Measurements from ENCODE around the gene LCN2.

Gene LCN2

DNA sequence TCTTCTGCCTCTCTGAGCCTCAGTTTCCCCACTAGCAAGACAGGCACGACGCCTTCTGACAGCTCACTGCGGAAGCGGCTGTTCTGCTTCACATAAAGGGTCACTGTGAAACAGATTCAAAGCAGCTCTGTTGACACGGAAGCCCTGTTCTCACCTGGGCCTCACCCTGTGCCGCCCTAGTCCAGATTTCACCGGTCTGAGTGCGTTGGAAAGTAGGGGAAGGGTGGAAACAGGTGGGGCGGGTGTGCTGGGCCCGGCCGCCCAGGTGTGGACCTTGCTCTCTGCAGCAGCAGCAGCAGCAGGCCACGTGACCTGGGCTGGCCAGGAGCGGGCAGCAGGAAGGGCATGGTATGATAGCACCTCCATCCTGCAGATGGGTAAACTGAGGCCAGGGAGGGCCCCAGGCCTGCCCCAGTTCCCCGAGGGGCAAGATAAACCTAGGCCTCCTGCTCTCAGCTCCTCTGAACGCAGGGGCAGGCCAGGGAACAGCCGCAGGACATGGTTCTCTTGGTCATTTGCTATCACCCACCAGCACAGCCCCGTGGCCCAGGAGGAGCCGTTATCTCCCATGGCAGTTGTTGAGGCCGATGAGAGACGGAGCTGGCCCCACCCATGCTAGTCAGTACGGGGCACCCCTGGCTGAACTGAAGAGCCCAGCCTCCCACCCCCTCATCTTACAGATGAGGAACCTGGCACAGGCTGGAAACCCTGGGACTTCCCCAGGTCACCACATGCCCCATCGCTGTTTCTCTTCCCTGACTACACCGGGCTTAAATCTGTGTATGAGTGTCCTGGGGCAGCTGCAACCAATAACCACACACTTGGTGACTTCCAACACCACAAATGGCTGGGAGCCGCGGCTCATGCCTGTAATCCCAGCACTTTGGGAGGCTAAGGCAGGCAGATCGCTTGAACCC, 33.8 kb upstream of the LCN2 start:
- DNase-seq, result no peak

DNA sequence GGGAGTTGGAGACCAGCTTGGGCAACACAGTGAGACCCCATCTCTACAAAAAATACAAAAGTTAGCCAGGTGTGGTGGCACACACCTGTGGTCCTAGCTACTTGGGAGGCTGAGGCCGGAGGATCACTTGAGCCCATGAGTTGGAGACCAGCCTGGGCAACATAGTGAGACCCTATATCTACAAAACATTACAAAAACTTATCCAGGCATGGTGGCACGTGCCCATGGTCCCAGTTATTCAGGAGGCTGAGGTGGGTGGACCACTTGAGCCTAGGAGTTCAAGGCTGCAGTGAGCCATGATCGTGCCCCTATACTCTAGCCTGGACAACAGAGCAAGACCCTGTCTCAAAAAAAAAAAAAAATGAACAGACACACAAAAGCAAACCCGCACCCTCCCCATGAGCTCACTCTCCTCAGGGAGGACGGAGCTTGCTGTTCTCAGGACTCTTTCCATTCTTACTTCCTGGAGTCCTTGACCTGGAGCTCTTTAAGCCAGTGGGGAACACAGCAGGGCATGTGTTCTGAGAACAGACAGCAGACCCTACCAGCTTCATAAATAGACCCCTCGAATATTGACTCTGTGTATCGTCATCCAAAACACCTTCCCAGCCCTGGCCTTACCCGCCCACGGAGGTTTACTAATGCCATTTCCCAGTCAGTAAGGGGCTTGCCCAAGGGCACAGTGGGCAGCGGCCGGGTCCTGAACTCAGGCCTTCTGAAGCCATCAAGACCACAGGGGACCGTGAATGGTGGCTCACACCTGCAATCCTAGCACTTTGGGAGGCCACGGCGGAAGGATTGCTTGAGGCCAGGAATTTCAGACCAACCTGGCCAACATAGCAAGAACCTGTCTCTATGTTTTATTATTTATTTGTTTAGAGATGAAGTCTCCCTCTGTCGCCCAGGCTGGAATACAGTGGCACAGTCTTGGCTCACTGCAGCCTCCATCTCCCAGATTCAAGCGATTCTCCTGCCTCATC, 32.9 kb upstream of the LCN2 start:
- DNase-seq, result no peak

DNA sequence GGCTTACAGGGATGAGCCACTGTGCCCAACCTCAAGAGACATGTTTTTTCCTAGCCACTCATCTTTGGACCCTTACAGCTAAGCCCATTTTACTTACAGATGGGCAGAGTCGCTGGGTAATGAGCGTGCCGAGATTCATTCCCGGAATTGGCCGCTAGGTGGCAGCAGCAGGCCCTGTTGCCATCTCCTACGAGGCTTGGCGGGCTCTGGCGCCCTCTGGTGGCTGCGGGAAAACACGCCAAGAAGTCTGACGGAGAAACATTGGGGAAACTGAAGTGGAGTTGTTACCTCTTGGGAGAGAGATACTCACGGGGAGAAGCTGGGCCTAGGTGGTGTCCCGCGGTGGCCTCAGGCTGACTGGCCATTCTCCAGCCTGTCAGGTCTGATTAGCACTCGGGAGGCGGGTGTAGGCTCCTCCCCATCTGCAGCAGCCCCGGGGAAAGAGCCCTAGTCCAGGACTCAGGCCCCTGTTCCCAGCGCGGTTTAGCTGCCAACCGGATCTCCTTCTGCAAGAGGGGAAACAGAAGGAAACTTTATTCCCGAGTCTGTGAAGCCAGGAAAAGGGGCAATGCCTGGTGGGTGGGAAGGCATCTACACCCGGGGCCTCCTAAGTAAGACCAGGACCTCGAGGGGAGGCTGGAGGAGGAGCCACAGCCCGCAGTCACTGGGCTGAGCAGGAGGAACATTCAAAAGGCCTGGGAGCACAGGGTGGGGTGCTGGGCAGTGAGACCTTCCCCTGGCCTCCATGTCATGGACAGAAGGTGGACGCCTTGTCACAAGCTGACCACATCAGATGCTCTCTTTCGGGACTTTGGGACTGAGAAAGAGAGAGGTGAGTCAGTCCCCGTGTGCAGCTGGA, 31.4 kb upstream of the LCN2 start:
- peak; percentile 71 for DNase-seq

DNA sequence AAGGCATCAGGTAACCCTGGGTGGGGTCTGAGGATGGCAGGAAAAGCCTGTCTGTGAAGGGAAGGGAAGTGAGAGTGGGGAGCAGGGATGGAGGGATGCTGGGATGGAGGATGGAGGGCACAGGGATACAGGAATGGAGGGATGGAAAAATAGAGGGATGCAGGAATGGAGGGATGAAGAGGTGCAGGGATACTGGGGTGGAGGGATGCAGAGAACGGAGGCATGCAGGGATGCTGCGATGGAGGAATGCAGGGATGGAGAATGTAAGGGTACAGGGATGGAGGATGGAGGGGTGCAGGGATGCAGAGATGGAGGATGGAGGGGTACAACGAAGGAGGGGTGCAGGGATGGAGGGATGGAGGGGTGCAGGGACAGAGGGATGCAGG, 30.8 kb upstream of the LCN2 start:
- DNase-seq, result no peak

DNA sequence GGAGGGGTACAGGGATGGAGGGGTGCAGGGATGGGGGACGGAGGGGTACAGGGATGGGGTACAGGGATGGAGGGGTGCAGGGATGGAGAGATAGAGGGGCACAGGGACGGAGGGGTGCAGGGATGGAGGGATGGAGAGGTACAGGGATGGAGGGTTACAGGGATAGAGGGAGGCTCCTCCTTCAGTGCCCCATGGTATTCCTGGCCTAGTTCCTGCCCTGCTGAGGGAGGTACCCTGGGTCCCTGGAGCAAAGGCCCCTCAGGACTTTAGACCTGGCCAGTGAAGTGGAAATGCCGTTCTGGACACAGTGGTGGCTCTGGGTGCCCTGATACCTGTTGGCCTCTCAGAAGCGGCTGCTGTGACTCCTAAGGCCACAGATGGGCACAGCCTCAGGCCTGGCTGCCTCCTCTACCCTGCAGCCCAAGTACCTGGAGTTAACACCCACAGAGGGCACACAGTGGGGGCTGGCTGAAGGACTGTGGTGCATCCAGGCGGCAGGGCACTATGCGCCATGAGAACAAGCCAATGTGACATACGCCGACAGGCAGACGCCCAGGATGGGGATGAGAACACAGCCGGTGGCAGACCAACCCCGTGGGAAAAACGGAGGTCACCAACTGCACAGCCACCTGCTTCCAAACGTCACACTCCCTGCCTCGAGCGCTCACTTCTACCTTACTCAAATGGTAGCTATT, 30.1 kb upstream of the LCN2 start:
- DNase-seq, result peak; percentile 9

DNA sequence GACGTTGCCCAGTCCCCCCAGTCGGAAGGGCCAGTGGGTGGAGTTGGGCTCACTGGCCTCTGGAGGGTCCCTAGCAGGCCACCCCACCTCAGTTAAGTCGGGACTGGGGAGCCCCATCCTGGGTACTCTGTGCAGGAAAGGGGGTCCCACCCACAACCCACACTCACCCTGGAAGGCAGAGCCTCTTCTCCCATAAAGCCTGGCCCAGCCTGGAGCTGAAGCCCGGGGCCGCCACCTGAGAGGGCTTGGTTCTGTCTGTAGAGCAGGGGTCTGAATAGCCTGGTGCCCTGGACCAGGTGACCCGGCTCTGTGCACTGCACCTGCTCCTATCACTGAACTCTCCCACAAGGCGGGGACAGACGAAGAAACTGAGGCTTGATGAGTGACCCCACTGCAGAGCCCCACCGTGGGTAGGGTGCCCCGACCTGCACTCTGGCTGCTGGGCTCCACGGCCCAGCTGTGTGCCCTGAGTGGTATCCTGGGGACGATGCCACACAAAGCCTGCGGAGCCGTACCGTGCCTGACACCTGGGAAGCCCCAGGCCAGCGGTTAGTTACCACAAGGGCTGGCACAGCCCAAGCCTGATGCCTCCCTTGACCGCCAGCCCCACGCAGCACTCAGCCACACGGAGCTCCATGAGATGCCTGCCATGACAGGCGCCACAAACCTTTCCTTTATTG, 29.1 kb upstream of the LCN2 start:
- DNase-seq, result no peak

DNA sequence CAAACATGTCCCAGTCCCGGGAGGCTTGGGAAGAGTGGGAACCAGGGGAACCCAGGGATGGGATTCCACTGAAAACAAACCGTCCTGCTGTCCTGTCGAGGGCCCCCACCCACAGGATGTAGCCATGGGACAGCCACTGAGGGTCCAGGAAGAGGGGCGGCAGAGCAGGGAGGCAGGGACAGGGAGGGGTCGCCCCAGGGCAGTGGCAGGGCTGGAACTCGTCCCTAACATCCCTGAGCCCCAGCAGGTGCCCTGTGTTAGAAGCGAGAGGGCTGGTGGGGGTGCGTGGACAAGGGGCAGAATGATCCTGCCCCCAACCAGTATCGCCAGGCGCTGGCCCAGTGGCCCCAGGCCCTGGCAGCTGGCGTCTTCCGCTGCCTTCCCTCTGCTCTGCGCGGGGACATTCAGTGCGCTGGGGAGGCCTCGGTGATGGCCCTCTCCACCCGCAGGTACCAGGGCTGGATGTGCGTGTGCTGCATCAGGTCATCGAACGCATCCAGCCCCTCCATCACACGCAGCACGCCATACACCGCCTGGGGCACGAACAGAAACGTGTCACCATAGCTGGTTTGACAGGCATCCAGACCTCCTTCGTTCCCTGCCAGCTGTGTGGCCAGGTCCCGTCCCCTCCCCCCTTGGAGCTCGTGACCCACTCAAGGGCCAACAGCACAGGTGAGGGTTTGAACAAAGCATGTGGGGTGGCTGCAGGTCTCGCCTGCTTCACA, 28.4 kb upstream of the LCN2 start:
- DNase-seq, result no peak

DNA sequence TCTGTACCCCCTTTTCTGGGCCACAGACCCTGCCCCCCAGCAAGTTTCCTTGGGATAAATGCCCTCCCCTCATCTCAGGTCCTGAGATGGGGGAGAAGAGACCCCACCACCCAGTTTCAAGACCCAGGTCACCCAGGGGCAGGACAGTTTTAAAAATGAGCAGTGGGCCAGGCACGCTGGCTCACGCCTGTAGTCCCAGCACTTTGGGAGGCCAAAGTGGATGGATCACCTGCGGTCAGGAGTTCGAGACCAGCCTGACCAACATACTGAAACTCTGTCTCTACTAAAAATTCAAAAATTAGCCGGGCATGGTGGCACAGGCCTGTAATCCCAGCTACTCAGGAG, 27.8 kb upstream of the LCN2 start:
- DNase-seq, result no peak

DNA sequence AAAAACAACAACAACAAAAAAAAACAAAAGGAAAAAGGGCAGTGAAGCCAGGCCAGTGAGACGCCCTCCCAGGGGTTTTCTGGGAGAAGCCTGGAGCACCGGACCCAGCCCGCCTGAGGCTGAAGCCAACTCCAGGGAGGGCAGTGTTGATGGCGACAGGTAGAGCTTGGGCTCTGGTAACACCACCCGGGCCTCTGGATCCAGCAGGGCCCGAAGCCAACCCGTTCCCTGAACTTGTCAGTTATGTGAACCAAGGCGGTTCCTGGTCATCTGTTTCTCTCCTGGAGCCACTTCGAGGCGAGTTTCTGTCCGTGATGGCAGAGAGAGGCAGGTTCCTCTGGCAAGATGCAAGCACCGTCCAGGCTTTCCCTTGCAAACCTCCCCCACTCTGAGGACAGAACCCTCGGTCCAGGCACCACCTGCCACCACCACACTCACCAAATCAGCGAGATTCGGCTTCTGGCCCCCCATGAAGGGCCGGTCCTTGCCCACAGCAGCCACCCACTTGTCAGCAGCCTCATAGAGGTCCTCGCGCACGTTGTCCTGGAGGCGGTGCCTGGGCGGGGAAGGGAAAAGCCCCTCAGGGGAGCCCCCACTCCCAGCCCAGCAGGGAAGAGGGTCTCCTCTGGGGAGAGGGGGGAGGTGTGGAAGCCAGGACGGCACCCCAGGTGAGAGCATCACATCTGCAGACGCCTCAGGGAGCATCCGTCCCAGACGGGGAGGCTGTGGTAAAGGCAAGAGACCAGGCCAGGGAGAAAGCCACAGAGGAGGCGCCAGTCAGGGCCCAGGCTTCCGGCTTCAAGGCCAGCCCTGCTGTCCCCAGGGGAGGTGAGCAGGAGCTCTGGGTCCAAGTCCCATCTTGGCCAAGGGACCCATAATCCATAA, 27.1 kb upstream of the LCN2 start:
- DNase-seq, result no peak

DNA sequence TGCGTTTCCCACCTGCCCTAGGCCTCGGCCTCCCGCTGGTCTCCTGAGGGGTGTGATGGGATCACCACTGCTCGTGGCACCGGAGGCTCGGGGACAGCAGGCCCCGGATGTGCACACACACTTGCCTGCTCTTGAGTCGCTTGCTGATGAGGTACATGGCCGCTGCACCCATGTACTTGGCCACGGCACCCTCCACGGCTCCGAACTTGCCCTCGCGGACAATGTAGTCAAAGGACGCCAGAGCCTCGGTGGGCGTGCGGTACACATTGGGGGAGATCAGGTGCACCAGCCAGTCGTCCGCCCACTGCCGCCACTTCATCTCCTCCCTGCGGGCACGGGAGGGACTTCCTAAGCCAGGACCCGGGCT, 26.5 kb upstream of the LCN2 start:
- no peak for DNase-seq

DNA sequence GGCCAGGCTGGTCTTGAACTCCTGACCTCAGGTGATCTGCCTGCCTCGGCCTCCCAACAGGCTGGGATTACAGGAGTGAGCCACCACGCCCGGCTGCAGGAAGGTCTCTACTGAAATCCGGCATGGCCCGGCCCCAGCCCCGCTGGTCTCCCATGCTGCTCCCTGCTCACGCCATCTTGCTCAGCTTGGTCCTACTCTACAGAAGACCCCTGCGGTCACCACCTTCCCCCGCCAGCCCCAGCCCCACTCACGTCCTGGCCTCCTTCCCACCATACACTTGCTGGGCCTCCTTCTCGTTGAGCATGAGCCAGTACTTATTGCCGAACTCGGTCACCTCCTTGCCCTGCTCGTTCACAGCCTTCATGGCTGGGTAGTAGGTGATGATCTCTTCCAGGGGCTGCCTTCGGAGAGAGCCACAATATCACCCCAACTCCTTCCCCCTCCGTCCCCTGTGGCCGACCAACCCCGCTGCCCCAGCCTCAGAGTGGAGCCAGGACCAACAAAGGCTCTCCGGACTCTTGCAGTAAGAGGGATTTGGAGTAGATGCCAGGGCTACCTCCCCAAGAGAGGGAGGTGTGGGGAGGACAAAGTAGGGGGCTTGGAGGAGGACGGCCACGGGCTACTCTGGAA, 25.7 kb upstream of the LCN2 start:
- DNase-seq, result no peak

DNA sequence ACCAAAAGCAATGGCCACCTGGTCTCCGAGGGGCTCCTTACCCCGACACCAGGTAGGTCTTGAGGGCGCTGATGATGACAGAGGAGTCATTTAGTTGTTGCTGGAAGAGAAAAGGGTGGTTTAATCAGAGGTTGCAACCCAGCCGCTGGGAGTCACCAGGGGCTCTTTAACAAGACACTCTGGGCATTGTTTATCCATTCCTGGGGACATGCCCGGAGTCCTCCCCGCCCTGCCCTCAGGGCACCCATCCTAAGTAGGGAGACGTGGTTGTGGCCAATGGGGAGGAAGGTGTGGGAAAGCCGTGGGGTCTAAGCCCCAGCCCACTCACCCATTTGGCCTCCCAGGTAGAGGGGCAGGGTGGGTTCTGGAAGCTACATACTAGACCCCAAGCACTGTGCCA, 24.8 kb upstream of the LCN2 start:
- no peak for DNase-seq

DNA sequence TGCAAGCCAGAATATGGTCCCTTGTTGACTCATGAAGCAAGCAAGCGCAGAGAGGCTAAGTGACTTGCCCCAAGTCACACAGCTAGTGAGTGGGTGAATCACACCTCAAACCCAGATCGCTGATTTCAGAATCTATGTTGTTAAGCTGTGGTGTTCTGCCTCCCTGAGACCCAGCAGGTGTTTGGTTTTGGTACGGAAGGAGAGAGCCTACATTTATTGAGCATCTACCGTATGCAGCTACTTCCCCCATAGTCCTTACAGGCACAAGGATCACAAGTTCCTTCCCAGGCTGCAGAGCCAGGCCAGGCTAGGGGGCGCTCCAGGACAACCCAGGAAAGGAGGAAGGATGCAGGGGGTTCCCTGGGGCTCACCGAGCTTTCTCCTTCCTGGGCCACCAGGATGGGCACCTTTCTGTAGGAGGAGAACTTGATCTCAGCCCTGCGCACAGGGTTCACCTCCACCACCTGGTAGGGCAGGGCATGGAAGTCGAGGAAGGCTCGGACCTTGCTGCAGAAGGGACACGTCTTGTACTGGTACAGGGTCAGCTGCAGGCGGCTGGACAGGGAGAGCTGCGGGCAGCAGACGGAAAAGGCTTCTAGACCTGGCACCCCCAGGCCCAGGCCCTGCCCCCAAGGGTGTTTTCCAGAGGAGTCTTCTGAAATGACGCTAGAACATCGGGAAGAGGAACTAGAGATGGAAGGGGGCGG, 24.2 kb upstream of the LCN2 start:
- DNase-seq, result peak; percentile 56

DNA sequence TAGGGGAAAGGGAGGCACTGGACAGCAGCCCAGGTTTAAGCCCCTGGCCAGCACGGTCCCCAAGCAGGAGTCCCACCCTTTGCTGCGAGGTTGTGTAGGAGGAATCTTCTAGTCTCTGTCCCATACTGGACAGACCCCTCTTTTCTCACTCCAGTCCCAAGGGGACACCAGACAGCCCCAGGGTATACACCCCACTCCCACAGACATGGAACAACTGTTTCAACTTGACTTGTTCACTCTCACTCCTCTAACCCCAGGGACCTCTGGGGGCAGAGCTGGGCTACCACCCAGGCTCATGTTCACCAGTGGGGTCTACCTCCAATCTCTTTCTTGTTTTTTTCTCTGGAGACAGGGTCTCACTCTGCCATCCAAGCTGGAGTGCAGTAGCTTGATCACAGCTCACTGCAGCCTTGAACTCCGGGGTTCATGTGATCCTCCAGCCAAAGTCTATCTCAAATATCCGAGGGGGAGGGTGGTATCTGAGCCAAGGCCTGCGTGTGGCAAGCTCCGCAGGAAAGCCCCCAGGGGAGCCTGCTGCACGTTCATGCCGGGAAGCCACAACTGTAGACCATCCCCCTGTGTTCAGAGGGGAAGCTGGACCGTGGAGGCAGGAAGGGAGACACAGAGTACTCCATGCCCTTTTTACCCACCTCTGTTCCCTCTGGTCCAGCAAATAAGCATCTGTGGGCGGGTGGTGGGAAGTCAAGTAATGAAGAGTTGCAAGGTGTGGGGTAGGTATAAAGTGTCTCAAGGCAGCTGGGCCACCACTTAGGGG, 23.5 kb upstream of the LCN2 start:
- no peak for DNase-seq

DNA sequence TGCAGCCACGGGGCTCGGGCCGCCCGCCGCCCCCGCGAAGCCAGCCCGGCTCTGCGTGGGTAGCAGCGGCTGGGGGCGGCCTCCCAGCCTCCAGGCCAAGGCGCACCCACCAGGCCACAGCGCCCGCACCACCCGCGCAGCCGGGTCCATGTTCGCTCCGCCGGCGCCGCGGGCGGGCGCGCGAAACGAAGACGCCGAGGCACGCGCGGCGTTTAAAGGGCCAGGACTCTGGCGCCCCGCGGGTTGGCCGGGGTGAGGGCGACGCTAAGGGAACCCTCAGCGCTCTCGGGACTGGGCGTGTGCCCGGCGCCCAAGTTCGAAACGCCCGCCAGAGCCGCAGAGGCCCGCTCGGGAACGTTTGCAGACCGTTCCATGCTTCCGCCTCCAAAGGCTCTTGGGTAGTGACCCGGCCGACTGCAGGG, 21.7 kb upstream of the LCN2 start, which contains the start of gene PTGES2:
TSS of gene PTGES2 (minus strand) at position 162 of the 422 bp plus-strand sequence. CDS start at position 150, 12 bp downstream.
- peak; percentile 43 for DNase-seq

DNA sequence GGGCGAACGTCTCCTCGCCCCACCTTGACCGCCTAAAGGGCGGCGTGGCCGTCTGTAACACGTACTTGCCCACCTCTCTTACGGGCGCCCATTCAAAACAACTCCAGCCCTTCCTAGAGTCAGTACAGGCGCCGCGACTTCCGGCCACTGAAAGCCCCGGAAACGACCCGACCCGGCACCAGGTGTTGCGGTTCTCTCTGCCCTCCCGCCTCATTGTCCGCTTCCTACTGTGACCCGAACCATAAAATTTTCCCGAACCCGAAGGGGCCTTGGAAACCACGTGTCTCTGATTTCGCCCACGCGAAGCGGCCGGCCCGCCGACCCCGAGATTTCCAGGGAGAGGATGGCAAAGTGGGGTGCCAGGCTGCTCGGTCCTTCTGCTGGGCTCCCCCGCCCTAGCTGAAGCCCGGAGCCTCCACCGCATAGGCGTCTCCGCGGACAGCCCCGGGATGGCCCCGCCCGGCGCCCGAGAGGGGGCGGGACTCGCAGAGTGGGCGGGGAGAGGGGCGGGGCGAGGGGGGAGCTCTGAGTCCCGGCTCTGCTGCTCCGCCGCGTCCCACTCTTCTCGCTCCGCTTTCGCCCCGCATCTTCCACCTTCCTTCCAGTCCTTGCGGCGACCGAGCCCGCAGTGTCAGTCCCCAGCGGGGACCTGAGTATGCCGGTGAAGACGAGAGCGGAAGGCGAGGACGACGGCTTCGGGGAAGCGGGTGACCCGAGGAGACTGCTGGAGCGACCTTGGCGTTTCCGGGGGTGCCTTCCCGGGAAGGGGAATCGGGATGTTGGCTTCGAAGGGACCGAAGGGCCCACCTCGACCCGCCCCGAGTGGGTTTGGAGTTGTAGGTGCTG, 21.0 kb upstream of the LCN2 start:
- DNase-seq, result peak; percentile 59
